ENCODE measurements around the gene PRKCE.

- no peak for TF ChIP-seq EZH2 (IDR thresholded peaks at IDR 0.05)
- no peak for TF ChIP-seq POLR2AphosphoS5 (IDR thresholded peaks at IDR 0.05; ENCODE audit: borderline replicate concordance, low read depth, low read length)
- no peak for TF ChIP-seq FOXP2 (optimal IDR thresholded peaks at IDR 0.05; ENCODE audit: control extremely low read depth, extremely low read length, insufficient read depth)
These were observed 463.5 kb downstream of the PRKCE start for GRCh38 chr2:46114996-46115395.
